Left renal cortex interstitium (tissue), 4 donors: ENCODE results near the gene TIMM21. TPM values are rescaled to one million over a fixed set of nuclear protein-coding genes. Genes with fewer than 3 reads are reported as not detected.

Source experiments
- DNase-seq, 4 donors: peaks; one replicate each; pipeline ENCODE4 v3.0.0-alpha.2; 2013; ENCODE audit warnings: low read depth in 4 of 4, low spot score in 2 of 4, missing footprints in 1 of 4
- polyA plus RNA-seq, 4 donors: library from polyadenylated mRNA; unstranded; fragments of 120-200 nt; gene quantifications; one replicate each; pipeline ENCODE4 v1.2.1, GENCODE V29; 2013; ENCODE audit not compliant: insufficient read length in 4 of 4

Gene TIMM21
- 10 to 100 TPM; 62.4 to 71.7 (median 67.6) TPM for polyA plus RNA-seq

GRCh38 chr18:74147779-74148542 lies at the start of gene TIMM21, which contains the start of gene FBXO15:
TIMM21 (plus strand) TSS chr18:74148523; CDS start chr18:74148809, 286 bp downstream.
FBXO15 (minus strand) TSS chr18:74147834; CDS start chr18:74147785, 49 bp downstream.
- peak; percentile 89 to 95 (median 91) for DNase-seq

DNA sequence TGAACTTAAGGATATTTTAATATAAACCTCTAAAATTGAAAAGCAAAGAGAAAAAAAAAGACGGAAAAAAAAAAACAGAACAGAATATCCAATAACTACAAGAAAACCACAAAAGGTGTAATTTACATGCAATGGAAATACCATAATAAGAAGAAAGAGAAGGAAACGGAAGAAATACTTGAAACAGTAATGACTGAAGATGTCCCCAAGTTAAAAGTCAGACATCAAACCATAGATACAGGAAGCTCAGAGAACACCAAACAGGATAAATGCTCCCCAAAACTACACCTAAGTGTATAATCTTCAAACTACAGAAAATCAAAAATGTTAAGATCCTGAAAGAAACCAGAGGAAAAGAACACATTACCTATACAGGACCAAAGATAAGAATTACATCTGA lies 39.9 kb upstream of the TIMM21 start:
- no peak for DNase-seq

GRCh38 chr18:74110149-74110548 lies 38.2 kb upstream of the TIMM21 start:
- no peak for DNase-seq

DNA sequence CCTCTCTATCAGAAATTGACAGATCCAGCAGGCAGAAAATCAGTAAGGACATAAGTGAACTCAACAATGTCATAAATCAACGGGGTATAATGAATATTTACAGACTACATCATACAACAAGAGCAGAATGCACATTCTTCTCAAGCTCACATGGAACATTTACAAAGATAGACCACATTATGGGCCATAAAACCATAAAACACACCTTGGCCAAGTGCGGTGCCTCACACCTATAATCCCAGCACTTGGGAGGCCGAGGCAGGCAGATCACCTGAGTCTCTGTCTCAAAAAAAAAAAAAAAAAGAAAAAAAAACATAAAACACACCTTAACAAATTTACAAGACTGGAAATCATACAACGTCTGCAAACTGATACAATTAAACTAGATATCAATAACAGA lies 37.3 kb upstream of the TIMM21 start:
- DNase-seq: no peak

DNA sequence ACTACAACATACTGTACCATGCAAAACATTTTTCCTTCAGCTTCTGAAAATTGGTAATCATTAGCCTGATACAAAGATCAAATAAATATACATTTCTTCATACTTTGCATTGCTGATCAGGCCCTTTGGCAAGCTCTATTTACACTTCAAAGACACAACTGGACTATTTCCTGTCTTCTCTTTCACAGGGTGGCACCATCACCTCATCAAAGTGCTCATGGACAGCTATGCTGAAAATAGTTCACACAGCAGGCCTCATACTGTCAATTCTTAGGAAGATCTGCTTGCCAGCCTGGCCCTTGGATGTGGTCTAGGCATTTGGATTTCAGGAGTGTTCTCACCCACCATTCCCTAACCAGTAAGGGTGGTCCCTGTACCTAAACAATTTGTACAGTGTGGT lies 34.6 kb upstream of the TIMM21 start:
- DNase-seq: no peak

- no peak for DNase-seq
Measured at GRCh38 chr18:74114116-74114515, 34.2 kb upstream of the TIMM21 start.

DNA sequence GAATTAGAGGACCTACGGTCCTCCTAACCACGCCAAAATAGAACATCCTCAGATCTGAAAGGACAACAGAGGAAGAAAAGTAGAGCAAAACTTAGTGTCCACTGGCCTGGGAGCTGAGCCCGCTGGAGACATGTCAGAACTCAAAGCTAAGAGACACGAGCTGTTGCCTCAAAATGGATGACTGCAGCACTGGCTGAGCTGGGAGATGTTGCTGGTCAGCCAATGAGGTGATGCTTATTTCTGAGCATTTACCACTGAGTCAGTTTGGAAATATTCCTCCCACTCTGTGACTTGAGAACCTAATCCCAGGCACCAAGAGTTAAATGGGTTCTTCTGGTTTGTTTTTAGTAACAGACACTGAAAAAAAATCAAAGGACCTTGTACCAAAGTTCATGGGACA lies 33.3 kb upstream of the TIMM21 start:
- no peak for DNase-seq

DNA sequence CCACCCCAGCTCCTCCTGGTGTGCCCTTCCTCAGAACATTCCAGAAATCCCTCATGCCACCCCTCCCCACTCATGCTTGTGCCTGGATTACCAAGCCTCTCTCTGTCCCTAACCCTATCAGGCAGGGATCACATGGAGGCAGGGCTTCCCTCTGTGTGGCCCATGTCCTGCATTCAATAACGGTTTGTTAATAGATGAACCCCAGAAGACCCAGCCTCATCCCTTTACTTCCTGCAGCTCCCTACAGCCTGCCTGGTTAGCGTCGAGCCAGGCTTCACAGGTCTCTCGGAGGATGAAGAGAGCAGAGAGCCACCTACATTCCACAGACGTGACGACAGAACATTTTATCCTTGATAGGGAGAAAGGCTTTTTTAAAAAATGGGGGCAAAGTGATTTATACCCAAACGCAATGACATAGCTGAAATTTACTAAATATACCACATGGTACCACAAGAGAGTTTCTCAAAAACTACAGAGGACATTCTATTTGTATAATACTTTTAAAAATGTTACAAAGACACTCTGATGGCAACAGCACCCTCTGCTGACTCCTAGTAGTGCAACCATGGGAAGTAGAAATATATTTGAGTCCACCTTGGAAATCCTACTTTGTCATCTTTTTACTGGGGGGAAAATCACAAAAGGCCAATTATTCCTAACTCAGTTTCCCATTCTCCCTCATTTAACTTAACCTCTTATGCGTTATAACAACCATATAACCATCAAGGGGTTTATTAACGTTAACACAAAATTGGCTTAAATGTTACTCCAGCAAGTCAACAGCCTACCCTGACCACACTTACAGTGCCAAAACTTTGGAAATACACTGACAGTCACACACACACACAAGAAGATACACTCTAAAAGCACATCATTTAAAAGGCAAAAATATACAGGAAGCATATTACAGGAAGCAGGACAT lies 31.4 kb upstream of the TIMM21 start:
- peak in 3 of 4 donors; percentile 15 to 28 (median 19) for DNase-seq

- DNase-seq: no peak
Measured at GRCh38 chr18:74123200-74123599, 25.1 kb upstream of the TIMM21 start.

DNA sequence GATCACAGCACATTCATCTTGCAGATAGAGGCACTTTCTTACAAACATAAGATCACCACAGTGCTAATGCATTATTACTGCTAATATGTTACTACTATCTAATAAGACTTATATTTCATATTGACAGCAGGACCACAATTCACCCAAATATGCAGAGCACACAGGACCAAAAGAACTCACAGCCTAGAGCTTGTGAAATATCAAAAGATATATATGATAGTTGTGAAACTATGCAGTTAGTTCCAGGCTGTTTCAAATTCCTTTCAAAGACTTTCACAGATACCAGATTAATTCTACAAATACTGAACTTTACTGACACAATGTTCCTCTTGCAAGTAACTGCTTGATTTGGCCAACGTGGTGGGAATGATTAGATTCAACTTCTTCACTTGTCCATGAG lies 23.7 kb upstream of the TIMM21 start:
- no peak for DNase-seq

GRCh38 chr18:74126684-74127655 lies 21.4 kb upstream of the TIMM21 start:
- no peak for DNase-seq

DNA sequence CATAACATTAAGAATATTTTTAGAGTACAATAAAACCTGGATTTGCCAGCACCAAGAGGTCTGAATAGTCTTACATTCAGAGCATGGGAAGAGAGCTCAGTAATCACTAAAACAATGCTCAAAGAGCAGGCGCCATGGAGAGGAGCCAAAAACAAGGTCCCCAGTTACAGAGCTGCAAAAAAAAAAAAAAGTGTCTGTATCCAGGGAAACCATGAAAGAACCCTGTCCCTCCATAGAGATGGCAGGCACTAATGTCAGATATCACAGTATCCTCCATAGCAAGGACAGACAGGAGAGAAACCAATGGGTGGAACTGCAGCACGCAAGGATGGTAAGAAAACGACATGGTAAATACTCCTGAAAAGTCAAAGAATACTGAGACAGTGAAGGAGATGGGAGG lies 20.2 kb upstream of the TIMM21 start:
- DNase-seq: no peak

GRCh38 chr18:74131124-74131523 lies 17.2 kb upstream of the TIMM21 start:
- DNase-seq: no peak

GRCh38 chr18:74132201-74132600 lies 16.1 kb upstream of the TIMM21 start:
- no peak for DNase-seq

- no peak for DNase-seq
Measured at GRCh38 chr18:74137920-74138538, 10.3 kb upstream of the TIMM21 start.

DNA sequence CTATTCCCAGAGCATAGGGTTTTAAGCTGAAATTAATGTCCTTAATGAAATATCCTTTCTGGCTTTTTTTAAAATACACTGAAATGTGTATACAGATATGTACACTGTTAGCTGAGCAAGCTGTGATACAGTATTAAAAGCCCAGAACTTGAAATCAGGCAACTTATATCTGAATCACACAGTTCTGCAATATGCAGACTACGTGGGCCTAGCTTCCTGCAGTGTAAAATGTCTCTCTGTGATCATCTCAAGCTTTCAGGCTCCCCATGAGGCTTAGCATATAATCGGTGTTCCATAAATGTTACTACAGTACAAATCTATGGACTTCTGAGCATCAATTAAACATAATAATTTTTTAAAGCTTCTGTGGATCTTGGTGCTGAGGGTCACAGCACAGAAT lies 8.9 kb upstream of the TIMM21 start:
- DNase-seq: no peak

GRCh38 chr18:74139888-74140287 lies 8.4 kb upstream of the TIMM21 start:
- no peak for DNase-seq

DNA sequence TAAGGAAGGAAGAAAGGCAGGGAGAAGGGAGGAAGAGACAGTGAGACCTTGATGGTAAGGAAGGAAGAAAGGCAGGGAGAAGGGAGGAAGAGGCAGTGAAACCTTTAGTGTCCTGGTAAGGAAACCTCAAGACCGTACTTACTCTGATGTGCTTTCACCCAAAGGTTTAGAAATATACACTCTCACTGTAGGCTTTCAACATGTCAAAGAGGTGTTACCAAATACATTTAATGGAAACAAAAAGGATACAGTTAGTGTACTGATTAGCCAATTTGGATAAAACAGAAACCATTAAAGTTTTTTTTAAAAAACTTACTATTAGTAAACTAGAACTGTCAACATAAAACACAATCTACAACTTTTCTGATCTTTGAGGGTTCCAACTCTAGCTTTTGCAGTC lies 7.7 kb upstream of the TIMM21 start:
- DNase-seq: no peak

- DNase-seq: no peak
Measured at GRCh38 chr18:74141667-74142066, 6.7 kb upstream of the TIMM21 start.

DNA sequence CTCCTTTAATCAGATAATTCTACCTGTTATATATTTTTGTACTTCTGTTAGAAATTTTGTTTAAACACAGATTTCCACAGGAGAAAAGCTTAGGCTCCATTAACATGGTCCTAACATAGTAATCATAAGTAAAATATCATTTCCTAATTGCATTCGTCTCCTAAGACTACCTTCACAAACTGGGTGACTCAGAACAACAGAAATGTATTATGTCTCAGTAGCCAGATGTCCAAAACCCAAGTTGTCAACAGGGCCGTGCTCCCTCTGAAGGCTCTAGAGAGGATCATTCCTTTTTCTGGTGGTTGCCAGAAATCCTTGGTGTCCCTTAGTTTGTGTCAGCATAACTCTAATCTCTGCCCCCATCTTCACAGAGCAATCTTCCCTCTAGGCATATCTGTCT lies 6.1 kb upstream of the TIMM21 start:
- DNase-seq: no peak
